GM12892 (cell line): ENCODE results near the gene OR5AU1.

Source experiments
- POLR2A ChIP-seq: IDR thresholded peaks from 2 replicates; pipeline ENCODE4 v1.6.1; 2011; ENCODE audit warnings: low read depth, low read length, control low read depth
- POLR2AphosphoS5 ChIP-seq: IDR thresholded peaks from 2 replicates; pipeline ENCODE4 v1.6.1; 2011; ENCODE audit warnings: low read depth, low read length, control low read depth

- no peak for TF ChIP-seq POLR2AphosphoS5
- TF ChIP-seq POLR2A = no peak
Measured at GRCh38 chr14:21142357-21142756, 13.5 kb downstream of the OR5AU1 start.
